HG03575 (cell line): ENCODE measurements around the gene MAN1C1.
"Not testable (repeated sequence)": the region's sequence is repeated elsewhere in the genome, so short reads cannot be mapped to it uniquely, and the experiment has no call there.

ENCODE experiments used
- ATAC-seq: cut with Tn5 transposase; IDR thresholded peaks from one replicate; pipeline ENCODE4 v1.9.1; 2021; ENCODE audit not compliant: unreplicated experiment, insufficient number of reproducible peaks, low FRiP score; ENCODE audit errors: extremely low read depth

MAN1C1 gene

GRCh38 chr1:25720624-25721023 lies 104.0 kb downstream of the MAN1C1 start:
- no peak for ATAC-seq

DNA sequence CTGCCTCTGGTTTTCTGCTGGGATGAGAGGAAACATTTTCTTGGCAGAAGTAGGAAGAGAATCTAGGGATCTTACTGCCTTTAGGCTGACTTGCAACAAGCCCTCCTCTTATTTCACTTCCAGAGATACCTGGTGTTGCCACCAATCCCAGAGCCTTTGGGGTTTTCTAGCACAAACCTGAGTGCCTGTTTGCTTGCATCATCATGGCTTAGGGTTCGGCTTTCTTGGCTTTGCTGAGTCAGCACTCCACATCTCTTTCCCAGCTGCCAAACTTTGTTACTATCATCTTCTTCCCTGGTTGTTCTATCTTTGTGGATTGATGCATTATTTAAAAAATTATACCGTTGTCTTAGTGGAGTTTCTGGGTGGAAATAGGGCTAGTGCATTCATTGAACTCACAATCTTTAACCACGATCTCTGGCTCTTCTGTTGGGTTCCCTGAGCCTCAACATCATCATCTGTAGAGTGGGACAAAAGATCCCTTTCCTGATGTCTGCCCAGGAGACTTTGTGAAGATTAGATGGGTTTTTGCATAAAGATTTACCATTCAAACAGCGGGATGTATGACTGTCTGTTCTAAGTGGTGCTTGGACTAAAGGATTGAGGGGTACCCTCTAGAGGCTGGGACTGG lies 106.8 kb downstream of the MAN1C1 start:
- ATAC-seq: no peak

DNA sequence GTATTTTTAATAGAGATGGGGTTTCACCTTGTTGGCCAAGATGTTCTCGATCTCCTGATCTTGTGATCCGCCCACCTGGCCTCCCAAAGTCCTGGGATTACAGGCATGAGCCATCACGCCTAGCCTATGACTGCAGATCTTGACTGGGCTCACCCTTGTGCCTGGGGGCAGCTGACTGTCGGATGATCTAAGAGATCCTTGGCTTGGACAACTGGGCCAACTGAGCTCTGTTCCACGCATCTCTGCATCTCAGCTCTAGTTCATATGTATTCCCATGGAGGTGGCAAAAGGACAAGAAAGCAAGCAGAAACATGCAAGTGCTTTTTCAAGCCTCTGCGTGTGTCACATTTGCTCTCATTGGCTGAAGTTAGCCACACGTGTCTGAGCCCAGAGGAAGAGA lies 107.6 kb downstream of the MAN1C1 start:
- no peak for ATAC-seq

- no peak for ATAC-seq
Observed at GRCh38 chr1:25724966-25725365, 108.4 kb downstream of the MAN1C1 start.

DNA sequence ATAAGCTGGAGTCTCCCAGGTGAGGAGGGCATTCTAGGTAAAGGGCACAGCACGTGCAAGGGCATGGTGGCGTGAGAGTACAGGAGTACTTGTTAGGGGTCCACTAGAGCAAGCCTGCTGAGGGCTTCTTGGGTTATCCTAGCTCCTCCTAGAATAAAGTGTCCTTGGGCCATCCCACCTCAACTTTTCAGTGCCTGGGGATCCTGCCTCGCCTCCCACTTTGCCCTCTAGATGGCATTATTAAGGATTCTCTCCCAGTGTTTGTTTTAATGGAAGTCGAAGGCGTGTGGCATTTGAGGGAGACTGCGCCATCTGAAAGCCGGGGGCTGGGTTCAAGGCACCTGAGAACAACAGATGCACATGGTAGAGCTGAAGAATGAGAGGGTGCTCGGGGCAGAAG lies 108.9 kb downstream of the MAN1C1 start:
- ATAC-seq: no peak

GRCh38 chr1:25727088-25727487 lies 110.5 kb downstream of the MAN1C1 start:
- ATAC-seq: no peak

DNA sequence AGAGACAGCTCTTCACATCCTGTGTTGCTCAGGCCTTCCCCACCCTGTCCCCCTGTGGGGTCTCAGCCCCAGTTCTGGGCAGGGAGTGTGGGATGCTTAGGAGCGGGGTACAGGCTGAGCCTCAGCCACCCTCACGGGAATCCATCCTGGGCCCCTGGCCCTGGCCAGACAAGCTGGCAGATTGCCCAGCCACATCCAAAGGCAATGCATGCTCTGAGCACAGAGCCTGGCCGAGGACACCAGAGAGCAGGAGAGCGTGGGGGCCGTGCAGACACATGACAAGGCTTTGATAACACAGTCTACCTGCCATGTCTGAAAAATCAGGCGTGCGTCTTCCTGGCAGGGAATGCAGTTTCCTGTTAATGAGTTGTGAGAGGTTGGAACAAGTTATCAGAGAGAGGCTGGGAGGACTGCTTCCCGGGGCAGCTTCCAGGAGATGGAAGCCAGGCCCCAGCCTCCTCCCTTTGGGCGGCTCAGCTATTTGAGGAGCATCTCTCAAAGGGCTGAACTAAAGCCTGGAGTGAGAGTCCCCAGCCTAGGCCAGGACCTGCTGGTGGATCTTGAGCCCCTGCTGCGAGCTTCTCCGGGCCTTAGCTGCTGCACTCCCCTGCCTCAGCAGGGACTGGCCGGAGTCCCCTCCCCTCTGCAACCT lies 111.2 kb downstream of the MAN1C1 start:
- ATAC-seq: no peak

DNA sequence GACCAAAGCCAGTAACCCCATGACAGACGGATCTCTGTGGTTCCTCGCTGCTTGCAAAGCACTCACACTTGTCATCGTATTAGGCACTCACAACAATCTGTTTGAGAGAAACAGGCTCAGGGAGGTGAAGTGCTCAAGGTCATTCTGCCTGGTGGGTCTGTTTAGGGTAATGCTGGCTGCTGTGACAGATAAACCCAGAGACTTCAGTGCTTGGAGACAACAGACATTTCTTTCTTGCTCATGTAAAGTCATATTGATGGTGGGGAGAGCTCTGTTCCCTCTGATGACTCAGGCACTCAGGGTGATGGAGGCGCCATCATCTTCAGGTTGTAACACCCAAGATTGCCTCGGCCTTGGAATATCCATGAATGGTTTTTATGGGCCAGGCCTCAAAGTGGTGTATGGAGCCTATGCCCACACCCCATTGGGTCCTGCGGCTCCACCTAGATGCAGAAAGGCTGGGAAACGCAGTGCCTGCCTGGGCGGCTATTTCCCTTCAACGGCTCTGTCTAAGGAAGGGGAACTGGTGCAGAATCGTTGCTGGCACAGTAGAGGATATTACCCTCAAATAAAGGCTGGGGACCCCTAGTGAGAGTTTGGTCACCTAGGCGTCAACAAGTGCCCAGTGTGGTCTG lies 111.8 kb downstream of the MAN1C1 start:
- ATAC-seq: no peak

DNA sequence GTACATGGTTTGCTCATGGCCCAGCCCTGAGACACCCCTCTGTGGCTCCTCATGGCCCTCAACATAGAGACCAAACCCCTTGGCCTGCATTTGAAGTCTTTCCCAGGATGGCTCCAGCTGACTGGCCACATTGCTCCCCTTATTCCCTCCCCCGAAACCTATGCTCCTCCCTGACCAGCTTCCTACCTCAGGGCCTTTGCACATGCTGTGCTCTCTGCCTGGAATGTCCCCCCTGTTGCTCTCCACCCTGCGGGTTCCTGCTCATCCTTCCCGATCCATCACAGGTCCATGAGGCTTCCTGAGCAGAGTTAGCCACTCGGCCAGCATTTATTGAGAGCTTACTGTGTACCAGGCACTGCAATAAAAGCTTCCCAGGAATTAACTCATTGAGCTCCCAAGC lies 112.5 kb downstream of the MAN1C1 start:
- ATAC-seq: no peak

DNA sequence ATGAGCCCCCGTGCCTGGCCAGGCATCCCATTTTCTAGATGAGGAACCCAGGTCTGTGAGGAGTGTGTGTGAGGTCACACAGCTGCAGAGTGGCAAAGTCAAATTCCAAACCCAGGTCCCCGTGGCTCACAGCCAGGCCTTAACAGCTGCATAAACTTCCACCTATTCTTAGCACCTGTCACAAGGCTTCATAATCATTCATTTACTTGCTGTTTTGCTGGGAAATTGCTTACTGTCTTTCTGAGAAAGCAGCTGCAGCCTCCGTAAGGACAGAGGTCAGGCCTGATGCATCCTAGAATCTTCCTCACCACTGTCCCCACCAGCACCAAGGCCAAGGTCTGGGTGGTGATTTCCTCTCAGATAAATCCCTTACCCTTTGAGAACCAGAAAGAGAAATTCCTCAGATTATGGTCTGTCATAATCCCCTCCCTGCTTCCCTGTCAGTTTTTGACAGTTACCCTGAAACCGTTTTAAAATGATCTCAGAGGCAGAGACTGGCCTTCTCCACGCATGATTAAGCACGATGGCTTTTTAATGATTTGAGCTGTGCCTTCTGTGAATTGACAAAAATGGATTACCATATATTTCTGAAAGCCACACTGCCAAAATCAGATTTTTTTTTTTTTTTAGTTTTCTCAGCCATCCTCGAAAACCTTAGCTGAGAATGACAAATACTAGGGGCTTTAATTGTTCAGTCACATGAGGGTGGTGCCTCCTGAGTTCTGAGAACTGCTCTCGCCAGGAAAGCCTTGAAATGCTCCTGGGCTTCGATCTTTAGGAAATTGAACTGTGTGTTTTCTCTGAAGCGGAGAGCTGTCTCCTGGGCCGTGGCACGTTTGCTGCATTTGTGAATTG lies 113.4 kb downstream of the MAN1C1 start:
- no peak for ATAC-seq

DNA sequence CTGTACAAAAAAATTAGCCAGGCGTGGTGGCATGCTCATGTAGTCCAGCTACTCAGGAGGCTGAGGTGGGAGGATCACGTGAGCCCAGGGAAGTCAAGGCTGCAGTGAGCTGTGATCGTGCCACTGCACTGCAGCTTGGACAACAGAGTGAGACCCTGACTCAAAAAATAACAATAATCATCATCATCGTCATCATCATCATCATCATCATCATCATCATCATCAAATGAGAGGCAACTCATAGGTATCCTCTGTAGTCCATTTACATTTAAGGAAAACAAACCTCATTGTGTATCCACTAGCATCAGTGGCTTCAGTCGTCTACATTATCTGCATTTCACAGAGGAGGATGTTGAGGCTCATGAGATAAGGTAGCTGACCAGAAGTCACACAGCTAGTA lies 114.6 kb downstream of the MAN1C1 start:
- no peak for ATAC-seq

DNA sequence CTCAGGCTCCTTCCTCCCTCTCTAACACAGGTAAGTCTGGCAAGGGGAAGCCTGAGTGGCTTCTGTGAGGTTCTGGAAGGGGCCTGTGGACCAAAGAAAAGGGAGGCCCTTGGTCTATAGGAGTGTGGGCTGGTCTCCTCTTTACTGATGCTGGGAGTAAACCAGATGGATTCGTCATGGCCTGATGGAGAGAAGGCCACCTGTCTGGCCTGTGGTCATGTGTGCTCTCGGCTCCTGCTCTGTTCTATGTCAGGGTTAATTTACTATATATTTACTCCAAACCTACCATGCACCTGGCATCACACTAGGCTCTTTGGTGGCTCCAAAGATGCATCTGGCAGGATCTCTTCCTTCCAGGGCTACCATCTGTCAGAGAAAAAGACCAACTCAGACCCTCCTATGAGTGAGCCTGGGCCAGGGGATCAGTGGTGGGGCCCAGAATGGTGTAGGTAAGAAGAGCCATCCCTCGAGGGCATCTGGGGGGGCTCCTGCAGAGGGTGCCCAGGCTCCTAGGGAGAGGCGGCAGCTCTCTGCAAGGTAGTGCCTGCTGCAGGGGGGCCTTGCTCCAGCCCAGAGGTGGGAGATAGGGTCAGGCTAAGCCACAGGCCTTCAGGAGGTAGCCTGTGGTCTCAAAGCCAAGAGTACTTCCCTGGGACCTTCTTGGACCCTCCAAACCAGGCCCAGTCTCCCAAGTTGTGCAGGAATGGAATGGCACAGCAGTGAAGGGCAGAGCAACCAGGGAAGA lies 115.2 kb downstream of the MAN1C1 start:
- ATAC-seq: no peak

DNA sequence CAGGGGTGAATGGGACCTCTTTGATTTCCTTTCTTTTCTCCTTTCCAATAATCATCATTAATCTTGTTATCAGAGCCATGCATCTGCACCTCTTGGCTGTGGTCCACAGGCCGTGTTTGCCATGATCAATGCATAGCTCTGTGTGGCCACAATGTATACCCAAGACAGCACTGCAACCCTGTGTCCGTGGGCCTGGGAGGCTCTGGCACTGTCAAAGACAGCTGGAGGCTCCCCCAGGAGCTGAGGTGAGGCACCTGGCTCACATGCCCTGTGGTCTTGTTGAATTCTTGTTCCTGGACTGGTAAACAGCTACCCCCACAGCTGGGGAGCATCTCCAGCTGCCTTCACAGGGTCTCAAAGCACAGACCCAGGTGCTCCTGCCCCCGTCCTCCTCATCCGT lies 116.2 kb downstream of the MAN1C1 start:
- ATAC-seq: no peak

GRCh38 chr1:25733271-25733670 lies 116.7 kb downstream of the MAN1C1 start:
- ATAC-seq: no peak

GRCh38 chr1:25734991-25735390 lies 118.4 kb downstream of the MAN1C1 start:
- ATAC-seq: not testable (repeated sequence)

- ATAC-seq: no peak
Observed at GRCh38 chr1:25735956-25736529, 119.5 kb downstream of the MAN1C1 start.

DNA sequence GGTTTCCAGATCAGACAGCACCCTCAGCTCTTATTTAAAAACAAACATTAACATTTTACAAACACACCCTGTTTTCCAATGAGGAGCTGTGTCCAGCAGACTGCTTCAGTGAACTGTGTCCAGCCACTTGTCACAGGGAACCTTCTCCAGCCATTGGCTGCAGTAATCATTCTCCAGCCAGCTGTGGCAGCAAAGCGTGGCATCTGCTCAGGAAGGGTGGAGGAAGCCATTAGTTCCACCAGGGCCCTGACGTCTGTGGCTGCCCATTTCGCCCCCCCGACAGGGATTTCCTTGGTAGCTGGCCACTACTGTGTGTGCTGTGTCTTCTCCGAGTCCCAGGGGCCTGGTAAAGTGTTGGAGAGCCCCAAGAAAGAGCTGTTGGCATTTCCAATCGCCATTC lies 120.5 kb downstream of the MAN1C1 start:
- ATAC-seq: no peak

- ATAC-seq: no peak
Observed at GRCh38 chr1:25738499-25738898, 121.9 kb downstream of the MAN1C1 start.

DNA sequence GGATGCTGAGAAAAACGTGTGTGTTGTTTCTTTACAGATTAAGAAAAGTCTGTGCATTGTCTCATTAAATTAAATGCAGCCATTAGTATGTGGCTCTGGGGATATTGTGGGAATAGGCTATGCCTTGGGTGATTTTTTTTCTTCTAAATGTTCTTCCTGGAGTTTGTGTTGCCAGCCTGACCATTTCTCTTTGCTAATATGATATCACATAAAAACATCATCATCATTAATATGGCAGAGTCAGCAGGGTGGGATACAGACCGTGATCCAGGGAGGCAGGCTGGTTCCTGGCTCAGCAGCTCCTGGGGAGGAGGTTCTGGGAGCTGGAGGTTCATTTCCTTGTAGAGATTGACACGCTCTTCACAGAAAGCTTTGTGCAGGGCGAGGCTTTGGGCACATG lies 122.8 kb downstream of the MAN1C1 start:
- ATAC-seq: no peak
